22Rv1 (cell line): Measurements from ENCODE around the gene GABBR2.
"Not testable (repeated sequence)": the region's sequence is repeated elsewhere in the genome, so short reads cannot be mapped to it uniquely, and the experiment has no call there.

Experiments used
- H3K27ac ChIP-seq: fragments of 450-650 bp; 2 replicates; pipeline ENCODE4 v1.5.1; 2017
- CTCF ChIP-seq: fragments of 450-650 bp; IDR thresholded peaks from 2 replicates; pipeline ENCODE4 v1.5.1; 2017; ENCODE audit warnings: mild to moderate bottlenecking
- ZFX ChIP-seq: fragments of 450-650 bp; IDR thresholded peaks from 2 replicates; pipeline ENCODE4 v1.6.1; 2017; ENCODE audit warnings: antibody characterized with exemption, borderline replicate concordance

The GABBR2 gene

GRCh38 chr9:98280162-98280561 is 428.6 kb downstream of the GABBR2 start:
- no peak for TF ChIP-seq ZFX
- TF ChIP-seq CTCF: no peak
- H3K27ac ChIP-seq: no peak overlapping the region

GRCh38 chr9:98276907-98277469 is 431.7 kb downstream of the GABBR2 start:
- no peak overlapping the region for H3K27ac ChIP-seq
- TF ChIP-seq CTCF (no peak), ZFX (no peak)

GRCh38 chr9:98275159-98275558 is 433.6 kb downstream of the GABBR2 start:
- H3K27ac ChIP-seq: no peak overlapping the region
- no peak for TF ChIP-seq ZFX
- no peak for TF ChIP-seq CTCF

- TF ChIP-seq ZFX: no peak
- TF ChIP-seq CTCF: no peak
- no peak overlapping the region for H3K27ac ChIP-seq
Observed at GRCh38 chr9:98272083-98272482, 436.7 kb downstream of the GABBR2 start.

- TF ChIP-seq ZFX (no peak), CTCF (no peak)
Observed at GRCh38 chr9:98271479-98271878, 437.3 kb downstream of the GABBR2 start.

GRCh38 chr9:98270284-98270683 is 438.5 kb downstream of the GABBR2 start:
- H3K27ac ChIP-seq: not testable (repeated sequence)

More at GRCh38 chr9:98271479-98271878, 437.3 kb downstream of the GABBR2 start:
- H3K27ac ChIP-seq: no peak overlapping the region

- not testable (repeated sequence) for H3K27ac ChIP-seq
Observed at GRCh38 chr9:98269652-98270051, 439.1 kb downstream of the GABBR2 start.

- H3K27ac ChIP-seq: not testable (repeated sequence)
Observed at GRCh38 chr9:98267556-98267955, 441.2 kb downstream of the GABBR2 start.

- no peak overlapping the region for H3K27ac ChIP-seq
- TF ChIP-seq CTCF: no peak
- TF ChIP-seq ZFX: no peak
Observed at GRCh38 chr9:98264516-98264915, 444.2 kb downstream of the GABBR2 start.
